Ramos (cell line): ENCODE data around the gene PPP1CA.

Experiments
- in situ Hi-C: fragments of 300-500 bp; cut with MboI; formaldehyde crosslinking; loops from one replicate; pipeline ENCODE4 v1.14.3; 2022; ENCODE audit warnings: low sequenced_read_pairs; ENCODE audit not compliant: unreplicated experiment

The PPP1CA gene

DNA sequence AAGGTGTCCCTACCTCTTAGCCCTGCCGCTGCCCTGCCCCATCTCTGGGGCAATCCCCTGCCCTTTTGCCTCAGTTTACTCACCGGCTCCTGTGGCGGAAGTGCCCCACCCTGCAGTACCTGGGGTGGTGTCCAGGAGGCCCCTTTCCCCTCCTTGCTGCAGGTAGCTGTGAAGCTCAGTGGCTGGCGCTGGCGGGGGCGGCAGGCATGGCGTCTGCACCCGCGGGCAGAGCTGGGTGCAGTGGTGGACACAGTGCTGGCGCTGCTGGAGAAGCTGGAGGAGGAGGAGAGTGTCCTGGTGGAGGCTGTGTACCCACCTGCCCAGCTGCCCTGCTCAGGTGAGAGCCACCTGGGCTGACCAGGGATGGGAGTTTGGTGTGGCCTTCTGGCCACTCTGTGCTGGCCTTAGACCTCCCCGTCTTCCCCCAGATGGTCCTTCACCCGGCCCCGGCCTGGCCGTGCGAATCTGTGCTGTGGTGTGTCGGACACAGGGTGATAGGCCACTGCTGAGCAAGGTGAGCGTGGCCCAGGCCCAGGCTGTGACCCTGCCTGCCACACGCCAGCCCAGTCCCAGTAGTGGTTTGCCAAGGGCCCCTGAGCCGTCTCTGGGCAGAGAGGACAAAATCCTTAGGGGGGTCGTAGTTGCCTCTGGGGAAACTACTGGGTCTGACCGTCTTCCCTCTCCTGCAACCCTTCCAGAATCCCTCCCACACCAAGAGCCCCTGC, 17.8 kb upstream of the PPP1CA start:
- in situ Hi-C loops: no loop called here

GRCh38 chr11:67418476-67419281, 17.0 kb upstream of the PPP1CA start:
- in situ Hi-C loops: no loop called here

DNA sequence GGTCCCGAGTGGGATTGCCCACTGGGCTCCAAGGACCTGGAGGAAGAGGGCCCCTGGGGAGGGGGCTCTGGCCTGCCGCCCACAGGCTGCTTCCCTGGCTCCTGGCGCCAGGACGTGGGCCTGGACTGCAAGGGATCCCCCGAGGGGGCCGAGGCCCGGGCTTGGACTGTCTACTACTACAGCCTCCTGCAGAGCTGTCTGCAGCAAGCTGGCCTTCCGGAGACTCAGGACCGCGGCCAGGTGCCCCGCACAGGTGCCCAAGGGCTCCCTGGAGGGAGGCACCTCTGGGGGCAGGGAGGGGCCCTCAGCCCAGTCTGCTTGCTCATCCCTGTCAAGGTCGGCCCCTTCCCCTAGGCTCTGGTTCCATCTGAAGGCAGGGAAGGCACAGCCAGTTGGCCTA, 15.8 kb upstream of the PPP1CA start:
- in situ Hi-C loops: no loop called here

- in situ Hi-C loops: no loop called here
Measured at GRCh38 chr11:67416416-67417335, 15.0 kb upstream of the PPP1CA start.

DNA sequence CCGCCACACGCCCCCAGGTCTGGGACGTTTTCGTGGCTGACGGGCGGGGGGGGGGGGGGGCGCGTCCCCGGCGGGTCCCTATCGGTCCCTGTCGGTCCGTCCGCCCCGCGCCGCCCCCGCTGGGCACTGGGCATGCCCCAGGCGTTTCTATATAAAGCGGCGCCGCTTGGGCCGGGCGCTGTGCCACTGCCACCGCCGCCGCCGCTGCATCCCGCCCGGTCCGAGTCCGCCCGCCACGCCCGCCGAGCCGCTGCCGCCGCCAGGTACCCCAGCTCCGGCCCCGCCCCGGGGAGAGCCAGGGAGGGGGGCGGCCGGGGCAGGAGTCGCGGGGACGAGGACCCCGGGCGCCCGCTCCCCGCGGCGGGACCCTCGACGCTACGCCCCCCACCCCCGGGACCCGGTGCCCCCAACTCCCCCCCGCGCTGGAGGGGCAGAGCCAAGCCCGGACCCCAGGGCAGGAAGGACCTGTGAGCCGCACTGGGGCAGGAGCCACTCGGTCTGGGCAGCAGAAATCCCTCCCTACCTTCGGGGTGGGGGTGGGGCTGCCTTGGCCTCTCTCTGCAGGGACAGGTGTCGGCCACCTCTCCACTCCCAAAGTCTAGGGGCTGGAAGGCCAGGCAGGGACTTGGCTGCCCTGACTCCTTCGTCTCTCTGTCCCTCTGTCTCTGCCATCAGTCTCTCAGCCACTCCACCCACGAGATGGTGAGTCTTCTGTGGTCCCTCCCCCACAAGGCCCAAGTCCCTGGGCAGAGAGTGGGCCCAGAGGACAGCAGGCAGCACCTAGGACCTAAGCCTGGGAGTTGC, 14.0 kb upstream of the PPP1CA start, which contains the start of gene CARNS1:
CARNS1 (plus strand) TSS at position 178 of the 804 bp plus-strand sequence; CDS start at position 700, 522 bp downstream.
- in situ Hi-C loops: no loop called here

- in situ Hi-C loops: no loop called here
Measured at GRCh38 chr11:67413266-67413849, 11.7 kb upstream of the PPP1CA start.

GRCh38 chr11:67412495-67413179, 11.0 kb upstream of the PPP1CA start:
- in situ Hi-C loops: no loop called here

GRCh38 chr11:67411785-67412152, 10.1 kb upstream of the PPP1CA start:
- in situ Hi-C loops: no loop called here

GRCh38 chr11:67410984-67411784, 9.5 kb upstream of the PPP1CA start:
- in situ Hi-C loops: no loop called here

DNA sequence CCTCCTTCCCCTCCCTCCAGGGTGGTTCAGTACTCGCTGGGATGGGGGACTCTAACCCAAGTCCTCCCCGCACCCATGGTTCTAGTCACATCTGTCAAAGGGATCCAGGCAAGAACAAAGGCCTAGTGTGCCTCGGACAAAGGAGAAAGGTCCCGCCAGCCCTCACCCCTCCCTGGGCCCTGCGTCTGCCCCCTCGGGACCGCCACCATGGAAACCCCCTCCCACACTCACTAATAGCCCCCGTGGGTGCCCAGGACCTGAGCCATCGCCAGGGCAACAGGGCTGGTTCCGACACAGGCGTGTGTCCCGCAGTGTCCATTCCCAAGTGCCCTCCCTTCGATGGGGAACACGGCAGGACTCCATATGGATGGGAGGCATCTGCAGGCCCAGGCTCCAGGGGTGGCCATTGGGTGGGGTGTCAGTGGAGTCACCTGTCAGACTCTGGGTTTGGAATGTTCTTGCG, 8.7 kb upstream of the PPP1CA start:
- in situ Hi-C loops: no loop called here

DNA sequence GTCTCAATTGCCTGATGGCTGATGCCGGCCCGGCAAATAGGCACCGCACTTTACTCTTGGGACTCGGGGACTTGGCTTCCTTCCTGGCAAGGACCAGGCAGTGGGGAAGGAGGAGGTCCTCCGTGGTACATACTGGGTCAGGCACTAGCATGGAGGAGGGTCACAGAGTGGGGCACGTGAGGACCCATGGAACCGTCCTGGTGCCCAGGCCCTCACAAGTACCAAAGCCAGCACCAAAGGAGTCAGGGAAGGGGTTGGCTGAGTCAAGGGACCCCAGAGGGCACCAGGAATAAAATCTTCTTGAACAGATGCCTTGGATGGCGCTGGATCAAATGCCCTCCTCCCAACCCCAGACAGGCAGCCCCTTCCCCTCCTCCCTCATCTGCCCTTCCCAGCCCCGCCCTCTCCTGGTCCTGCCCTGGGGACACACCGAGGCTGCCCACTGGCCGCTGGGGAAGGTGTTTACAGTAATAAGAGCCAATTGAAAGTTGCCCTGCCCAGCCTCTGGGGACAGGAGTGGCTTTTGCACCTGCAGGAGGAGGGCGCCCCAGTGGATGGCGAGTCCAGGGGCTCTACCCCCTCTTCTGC, 8.2 kb upstream of the PPP1CA start:
- in situ Hi-C loops: loop anchor here (10.0 kb wide), 1 partner anchor 55 kb away; the partner anchor contains the start of gene TMEM134

DNA sequence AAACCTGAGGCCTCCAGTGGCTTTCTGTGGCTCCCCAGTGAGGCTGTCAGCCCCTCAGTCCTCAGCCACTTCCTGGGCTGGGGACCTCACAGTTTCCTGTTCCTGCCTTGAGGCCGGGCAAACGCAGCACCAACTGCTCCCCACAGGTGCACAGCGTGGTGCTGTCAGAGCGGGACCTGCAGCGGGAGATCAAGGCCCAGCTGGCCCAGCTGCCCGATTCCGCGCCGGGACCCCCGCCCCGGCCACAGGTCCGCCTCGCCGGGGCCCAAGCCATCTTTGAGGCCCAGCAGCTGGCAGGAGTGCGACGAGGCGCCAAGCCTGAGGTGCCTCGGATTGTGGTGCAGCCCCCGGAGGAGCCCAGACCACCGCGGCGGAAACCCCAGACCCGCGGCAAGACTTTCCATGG, 7.6 kb upstream of the PPP1CA start:
- in situ Hi-C loops: loop anchor here (10.0 kb wide), 1 partner anchor 56 kb away; the partner anchor contains the start of gene TMEM134

DNA sequence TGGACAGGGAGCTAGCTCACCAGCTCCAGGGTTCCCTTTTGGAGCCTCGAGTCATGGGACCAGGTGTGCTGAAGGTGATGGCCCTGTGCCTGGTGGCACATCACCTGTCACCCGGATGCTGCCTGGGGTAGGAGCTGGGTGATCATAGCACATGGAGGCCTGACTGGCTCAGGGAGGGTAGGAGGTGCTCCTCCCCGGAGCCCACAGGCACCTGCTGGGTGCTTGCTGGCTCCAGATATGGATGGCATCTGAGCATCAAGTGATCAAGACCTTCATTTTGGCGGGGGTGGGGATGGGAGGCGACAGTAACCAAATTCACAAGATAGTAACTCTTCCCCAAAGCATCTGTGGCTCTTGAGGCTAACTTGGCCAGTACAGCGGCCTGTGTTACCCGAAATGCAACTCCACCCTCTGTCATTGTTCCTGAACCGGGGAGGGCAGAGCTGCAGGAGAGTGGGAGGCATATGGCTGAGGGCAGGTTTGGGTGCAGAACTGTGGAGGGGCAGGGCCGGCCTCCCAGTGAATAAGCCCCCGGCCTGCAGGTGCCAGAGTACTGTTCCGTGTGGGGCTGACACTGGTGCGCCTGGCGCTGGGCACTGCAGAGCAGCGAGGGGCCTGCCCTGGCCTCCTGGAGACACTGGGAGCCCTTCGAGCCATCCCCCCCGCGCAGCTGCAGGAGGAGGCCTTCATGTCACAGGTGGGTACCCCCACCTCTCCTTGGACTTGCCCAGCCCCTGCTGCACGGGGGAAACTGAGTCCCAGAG, 7.0 kb upstream of the PPP1CA start:
- in situ Hi-C loops: loop anchor here (10.0 kb wide), 1 partner anchor 56 kb away; the partner anchor contains the start of gene TMEM134

DNA sequence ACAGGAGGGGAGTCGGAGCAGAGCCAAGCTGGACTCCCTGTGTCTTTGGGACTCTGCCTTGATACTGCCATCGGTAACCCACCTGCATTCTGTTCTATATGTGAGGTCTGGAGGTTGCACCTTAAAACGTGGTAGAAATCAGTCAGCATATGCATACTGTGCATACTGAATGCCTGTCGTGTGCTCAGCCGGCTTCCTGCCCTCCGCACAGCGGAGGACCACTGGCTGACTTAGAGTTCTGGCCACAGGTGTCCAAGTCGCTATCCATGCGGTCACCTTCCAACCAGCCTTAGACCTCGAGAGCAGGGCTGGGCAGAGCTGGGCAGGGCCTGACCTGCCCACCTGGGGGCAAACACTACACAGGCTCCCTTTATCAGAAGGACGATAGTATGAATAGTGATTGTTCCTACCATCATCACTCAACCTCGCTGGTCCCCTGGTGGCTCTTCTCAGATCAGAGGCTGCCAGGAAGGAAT, 6.1 kb upstream of the PPP1CA start:
- in situ Hi-C loops: loop anchor here (10.0 kb wide), 1 partner anchor 57 kb away; the partner anchor contains the start of gene TMEM134

- in situ Hi-C loops: loop anchor here (10.0 kb wide), 1 partner anchor 58 kb away; the partner anchor contains the start of gene TMEM134
Measured at GRCh38 chr11:67406969-67407687, 5.5 kb upstream of the PPP1CA start.
